ENCODE measurements around the gene C1orf105. TPM values are rescaled to one million over a fixed set of nuclear protein-coding genes. Genes with fewer than 3 reads are reported as not detected.

C1orf105 gene
- total RNA-seq, 1 experiment from 2014 or later, result not detected

DNA sequence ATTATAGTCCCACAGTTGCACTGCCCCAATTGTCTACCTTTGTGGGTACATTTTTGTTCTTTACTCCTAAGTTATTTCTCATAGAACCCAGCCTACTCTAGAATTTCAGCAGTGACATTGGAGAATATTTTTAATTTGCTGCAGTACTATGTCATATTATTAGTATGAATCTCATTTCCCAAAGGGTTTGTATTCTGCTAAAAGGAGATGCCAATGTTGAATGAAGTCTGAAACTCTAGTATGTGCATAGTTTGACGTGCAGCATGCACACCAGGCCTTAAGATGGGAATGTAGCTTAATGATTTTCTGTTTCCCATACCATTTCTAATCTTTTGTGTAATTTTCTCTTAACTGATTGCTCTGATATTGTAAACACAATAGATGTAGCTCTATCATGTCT, 10.5 kb upstream of the C1orf105 start (continued):
- TF ChIP-seq ATF6 (CRISPR knock-in tag; IDR thresholded peaks at IDR 0.05), result no peak

GRCh38 chr1:172411791-172412338, 8.6 kb upstream of the C1orf105 start:
- ChIA-PET CTCF (interaction anchor here (2.0 kb wide), 1 partner anchor 12 kb away, joined by 6 read pairs; no protein-coding TSS in a partner anchor), POLR2A (no interaction called here)
- DNase-seq (ENCODE audit: low spot score), result no peak
- H3K4me3 Mint-ChIP-seq, result no peak overlapping the region
- no peaks in the 10 kb centered on the region for H3K36me3 Mint-ChIP-seq
- no peak for TF ChIP-seq USF1 (CRISPR knock-in tag; IDR thresholded peaks at IDR 0.05)
- no peak for TF ChIP-seq GABPB1 (CRISPR knock-in tag; IDR thresholded peaks at IDR 0.05)
- TF ChIP-seq ZNF425 (CRISPR knock-in tag; conservative IDR thresholded peaks at IDR 0.05), result no peak
- no peak for TF ChIP-seq ZNF281 (CRISPR knock-in tag; IDR thresholded peaks at IDR 0.05)
- no peak for TF ChIP-seq ATF6 (CRISPR knock-in tag; IDR thresholded peaks at IDR 0.05)
- no peak for TF ChIP-seq ZNF263 (CRISPR knock-in tag; IDR thresholded peaks at IDR 0.05; ENCODE audit: low read depth)
- no peak for TF ChIP-seq ZNF138 (CRISPR knock-in tag; conservative IDR thresholded peaks at IDR 0.05)
- TF ChIP-seq OVOL2 (CRISPR knock-in tag; IDR thresholded peaks at IDR 0.05; ENCODE audit: borderline replicate concordance), result no peak
- TF ChIP-seq ZNF396 (CRISPR knock-in tag; IDR thresholded peaks at IDR 0.05; ENCODE audit: borderline replicate concordance), result no peak
- TF ChIP-seq RORB (CRISPR knock-in tag; IDR thresholded peaks at IDR 0.05), result no peak
- TF ChIP-seq PRDM15 (CRISPR knock-in tag; IDR thresholded peaks at IDR 0.05), result no peak
- TF ChIP-seq FOXK1 (CRISPR knock-in tag; IDR thresholded peaks at IDR 0.05), result no peak
- no peak for TF ChIP-seq NFATC4 (CRISPR knock-in tag; IDR thresholded peaks at IDR 0.05)
- TF ChIP-seq, protein P1, sequence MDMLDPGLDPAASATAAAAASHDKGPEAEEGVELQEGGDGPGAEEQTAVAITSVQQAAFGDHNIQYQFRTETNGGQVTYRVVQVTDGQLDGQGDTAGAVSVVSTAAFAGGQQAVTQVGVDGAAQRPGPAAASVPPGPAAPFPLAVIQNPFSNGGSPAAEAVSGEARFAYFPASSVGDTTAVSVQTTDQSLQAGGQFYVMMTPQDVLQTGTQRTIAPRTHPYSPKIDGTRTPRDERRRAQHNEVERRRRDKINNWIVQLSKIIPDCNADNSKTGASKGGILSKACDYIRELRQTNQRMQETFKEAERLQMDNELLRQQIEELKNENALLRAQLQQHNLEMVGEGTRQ (CRISPR knock-in tag; IDR thresholded peaks at IDR 0.05), result no peak
- no peak for TF ChIP-seq ZNF423 (CRISPR knock-in tag; IDR thresholded peaks at IDR 0.05)
- TF ChIP-seq NR2C2 (CRISPR knock-in tag; IDR thresholded peaks at IDR 0.05), result no peak
- TF ChIP-seq SMAD3 (CRISPR knock-in tag; IDR thresholded peaks at IDR 0.05; ENCODE audit: borderline replicate concordance), result no peak
- TF ChIP-seq ATF1 (CRISPR knock-in tag; IDR thresholded peaks at IDR 0.05), result no peak
- TF ChIP-seq FOXP1 (CRISPR knock-in tag; IDR thresholded peaks at IDR 0.05; ENCODE audit: borderline replicate concordance), result no peak
- no peak for TF ChIP-seq TP53 (CRISPR knock-in tag; IDR thresholded peaks at IDR 0.05)
- H3K27me3 Mint-ChIP-seq (ENCODE audit: low read depth), result no peaks in the 10 kb centered on the region
- ATAC-seq, result no peak
- no peak overlapping the region for H3K27ac Mint-ChIP-seq
- H3K4me1 Mint-ChIP-seq, result peaks cover 10% of the 10 kb centered on the region
- H3K9me3 Mint-ChIP-seq, result no peaks in the 10 kb centered on the region
